Esophagus muscularis mucosa (tissue), 3 donors: Measurements from ENCODE around the gene CCDC78.

Experiments
- EP300 ChIP-seq: sonication (generic); formaldehyde crosslinking; IDR thresholded peaks from one replicate; pipeline ENCODE4 v1.6.1; 2017; ENCODE audit warnings: antibody characterized with exemption
- TF ChIP-seq, protein P1 (sequence below), 3 experiments: fragments of 200-600 bp in 2 of 3; fragments of 450-650 bp in 1 of 3; sonication (generic) in 2 of 3; IDR thresholded peaks; one replicate each; pipeline ENCODE4 v1.5.1; 2017 to 2019; ENCODE audit warnings: antibody characterized with exemption in 3 of 3, mild to moderate bottlenecking in 2 of 3, moderate library complexity in 1 of 3

- TF ChIP-seq, protein P1, sequence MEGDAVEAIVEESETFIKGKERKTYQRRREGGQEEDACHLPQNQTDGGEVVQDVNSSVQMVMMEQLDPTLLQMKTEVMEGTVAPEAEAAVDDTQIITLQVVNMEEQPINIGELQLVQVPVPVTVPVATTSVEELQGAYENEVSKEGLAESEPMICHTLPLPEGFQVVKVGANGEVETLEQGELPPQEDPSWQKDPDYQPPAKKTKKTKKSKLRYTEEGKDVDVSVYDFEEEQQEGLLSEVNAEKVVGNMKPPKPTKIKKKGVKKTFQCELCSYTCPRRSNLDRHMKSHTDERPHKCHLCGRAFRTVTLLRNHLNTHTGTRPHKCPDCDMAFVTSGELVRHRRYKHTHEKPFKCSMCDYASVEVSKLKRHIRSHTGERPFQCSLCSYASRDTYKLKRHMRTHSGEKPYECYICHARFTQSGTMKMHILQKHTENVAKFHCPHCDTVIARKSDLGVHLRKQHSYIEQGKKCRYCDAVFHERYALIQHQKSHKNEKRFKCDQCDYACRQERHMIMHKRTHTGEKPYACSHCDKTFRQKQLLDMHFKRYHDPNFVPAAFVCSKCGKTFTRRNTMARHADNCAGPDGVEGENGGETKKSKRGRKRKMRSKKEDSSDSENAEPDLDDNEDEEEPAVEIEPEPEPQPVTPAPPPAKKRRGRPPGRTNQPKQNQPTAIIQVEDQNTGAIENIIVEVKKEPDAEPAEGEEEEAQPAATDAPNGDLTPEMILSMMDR (IDR thresholded peaks at IDR 0.05) = no peak
- no peak for TF ChIP-seq EP300
Observed at GRCh38 chr16:763369-764183, 37.3 kb upstream of the CCDC78 start.
